HepG2 (cell line): ENCODE results near the gene AFTPH. TPM values are rescaled to one million over a fixed set of nuclear protein-coding genes. Genes with fewer than 3 reads are reported as not detected.
A peak's percentile ranks its signal among the peaks of the same experiment; 100 is the strongest.

Experiments
- AHR ChIP-seq: IDR thresholded peaks from 2 replicates; pipeline ENCODE4 v1.6.1; 2018; ENCODE audit warnings: missing genetic modification reagents, missing compliant biosample characterization
- CAMTA2 ChIP-seq: sonication (generic); formaldehyde crosslinking; IDR thresholded peaks from 2 replicates; pipeline ENCODE4 v1.4.0; 2020; ENCODE audit warnings: mild to moderate bottlenecking, missing genetic modification reagents, borderline replicate concordance
- CENPT ChIP-seq: sonication (generic); formaldehyde crosslinking; IDR thresholded peaks from 2 replicates; pipeline ENCODE4 v1.8.0; 2022; ENCODE audit warnings: low read depth, mild to moderate bottlenecking, moderate library complexity, missing genetic modification reagents
- HNF1B ChIP-seq: sonication (generic); formaldehyde crosslinking; IDR thresholded peaks from 2 replicates; pipeline ENCODE4 v1.5.1; 2020; ENCODE audit warnings: mild to moderate bottlenecking, moderate library complexity, missing genetic modification reagents
- IRF2 ChIP-seq: IDR thresholded peaks from 2 replicates; pipeline ENCODE4 v1.6.1; 2018; ENCODE audit warnings: missing genetic modification reagents, missing compliant biosample characterization
- KAT2B ChIP-seq: fragments of 150-350 bp; IDR thresholded peaks from 2 replicates; pipeline ENCODE4 v1.6.1; 2014; ENCODE audit warnings: low read depth, low read length, borderline replicate concordance
- KLF9 ChIP-seq: IDR thresholded peaks from 2 replicates; pipeline ENCODE4 v1.6.1; 2016; ENCODE audit warnings: low read depth
- MED1 ChIP-seq: sonication (generic); formaldehyde crosslinking; IDR thresholded peaks from 2 replicates; pipeline ENCODE4 v1.4.0; 2020; ENCODE audit warnings: missing genetic modification reagents
- MED8 ChIP-seq: sonication (generic); formaldehyde crosslinking; IDR thresholded peaks from 2 replicates; pipeline ENCODE4 v1.8.1; 2023; ENCODE audit warnings: mild to moderate bottlenecking, missing genetic modification reagents; ENCODE audit not compliant: insufficient replicate concordance
- NFKB2 ChIP-seq: sonication (generic); formaldehyde crosslinking; IDR thresholded peaks from 2 replicates; pipeline ENCODE4 v1.4.0; 2020; ENCODE audit warnings: missing genetic modification reagents, borderline replicate concordance
- NR2F1 ChIP-seq, 2 experiments: fragments of 450-650 bp in 1 of 2; formaldehyde crosslinking in 1 of 2; IDR thresholded peaks; 2 replicates each; pipeline versions ENCODE4 v1.5.0 to v1.6.1; 2016 to 2020; ENCODE audit warnings: mild to moderate bottlenecking in 1 of 2, missing compliant biosample characterization in 1 of 2, missing genetic modification reagents in 1 of 2, moderate library complexity in 1 of 2
- NR2F6 ChIP-seq, 2 experiments: IDR thresholded peaks; 2 replicates each; pipeline ENCODE4 v1.6.1; 2016; ENCODE audit warnings: antibody characterized with exemption in 1 of 2, mild to moderate bottlenecking in 1 of 2
- RBM39 ChIP-seq: fragments of 200-400 bp; formaldehyde crosslinking; IDR thresholded peaks from one replicate; pipeline ENCODE4 v1.6.1; 2018; ENCODE audit warnings: antibody characterized with exemption, mild to moderate bottlenecking, low read depth, low read length; ENCODE audit not compliant: poor library complexity, severe bottlenecking
- SMAD9 ChIP-seq: sonication (generic); formaldehyde crosslinking; IDR thresholded peaks from 2 replicates; pipeline ENCODE4 v1.5.1; 2020; ENCODE audit warnings: mild to moderate bottlenecking, missing genetic modification reagents
- SRF ChIP-seq: IDR thresholded peaks from 2 replicates; pipeline ENCODE4 v1.6.1; 2011; ENCODE audit warnings: mild to moderate bottlenecking, low read depth, low read length, moderate library complexity
- TEAD3 ChIP-seq: optimal IDR thresholded peaks from 2 replicates; pipeline ENCODE3; 2016; ENCODE audit warnings: borderline replicate concordance
- ZMYM4 ChIP-seq: sonication (generic); formaldehyde crosslinking; IDR thresholded peaks from 2 replicates; pipeline ENCODE4 v1.8.1; 2023; ENCODE audit warnings: mild to moderate bottlenecking, missing genetic modification reagents
- ZNF414 ChIP-seq: sonication (generic); formaldehyde crosslinking; IDR thresholded peaks from 2 replicates; pipeline ENCODE4 v1.5.0; 2020; ENCODE audit warnings: missing genetic modification reagents
- ZNF547 ChIP-seq: sonication (generic); formaldehyde crosslinking; IDR thresholded peaks from 2 replicates; pipeline ENCODE4 v1.5.1; 2020; ENCODE audit warnings: mild to moderate bottlenecking, missing genetic modification reagents
- polyA plus RNA-seq, 8 experiments: library from polyadenylated mRNA; depleted of rRNA in 3 of 8; stranded (reverse) in 7 of 8; unstranded in 1 of 8; fragments of >200 nt; fragmentation: Illumina TruSeq in 4 of 8; extraction: Trizol in 4 of 8; gene quantifications; 2 replicates each; pipeline versions ENCODE4 v1.2.1 to v1.2.3, GENCODE V29; 2011 to 2016; ENCODE audit warnings: low read depth in 4 of 8, missing spikeins in 1 of 8, mixed read lengths in 1 of 8; ENCODE audit not compliant: insufficient read depth in 1 of 8
- total RNA-seq, 5 experiments: library from RNA; depleted of rRNA; stranded (reverse); fragments of >200 nt; fragmentation: Illumina TruSeq; extraction: Trizol; gene quantifications; 2 replicates each; pipeline ENCODE4 v1.2.3, GENCODE V29; 2016; ENCODE audit warnings: low read depth in 1 of 5
- TF ChIP-seq, protein P1 (sequence below): sonication (generic); formaldehyde crosslinking; IDR thresholded peaks from 2 replicates; pipeline ENCODE4 v1.4.0; 2020; ENCODE audit warnings: low read depth, mild to moderate bottlenecking, missing genetic modification reagents
- TF ChIP-seq, protein P2 (sequence below): sonication (generic); formaldehyde crosslinking; IDR thresholded peaks from 2 replicates; pipeline ENCODE4 v1.4.0; 2020; ENCODE audit warnings: missing genetic modification reagents
- TF ChIP-seq, protein P3 (sequence below): sonication (generic); formaldehyde crosslinking; IDR thresholded peaks from 2 replicates; pipeline ENCODE4 v1.8.0; 2022; ENCODE audit warnings: missing genetic modification reagents, low read depth, mild to moderate bottlenecking, borderline replicate concordance
- TF ChIP-seq, protein P4 (sequence below): IDR thresholded peaks from 2 replicates; pipeline ENCODE4 v1.6.1; 2016; ENCODE audit warnings: control low read depth

AFTPH gene
- total and polyA plus RNA-seq, 2 of the 13 experiments (the other 11 are each of a cell fraction or from before 2014, with no cell fraction given) = 27.5 to 36.8 TPM

- TF ChIP-seq MED1 (CRISPR knock-in tag) (peak; percentile 27; the same call in 1 of the 2 replicates), CAMTA2 (CRISPR knock-in tag) (no peak), SRF (no peak), HNF1B (CRISPR knock-in tag) (no peak), NR2F6 (IDR thresholded peaks at IDR 0.05) (no peak), NR2F6 (CRISPR knock-in tag; IDR thresholded peaks at IDR 0.05) (0 out of 2 replicates have a peak, but pooled peaks have one; percentile 15), ZNF547 (CRISPR knock-in tag) (no peak), MED8 (CRISPR knock-in tag) (no peak), KLF9 (CRISPR knock-in tag) (no peak), KAT2B (no peak), ZNF414 (no peak), TEAD3 (CRISPR knock-in tag) (peak; percentile 12), RBM39 (no peak), IRF2 (CRISPR knock-in tag) (no peak), NR2F1 (CRISPR knock-in tag; IDR thresholded peaks at IDR 0.05) (no peak), NFKB2 (CRISPR knock-in tag) (no peak), SMAD9 (CRISPR knock-in tag) (no peak), ZMYM4 (CRISPR knock-in tag) (0 out of 2 replicates have a peak, but pooled peaks have one; percentile 11), CENPT (CRISPR knock-in tag) (no peak), AHR (CRISPR knock-in tag) (no peak)
- TF ChIP-seq, protein P1, sequence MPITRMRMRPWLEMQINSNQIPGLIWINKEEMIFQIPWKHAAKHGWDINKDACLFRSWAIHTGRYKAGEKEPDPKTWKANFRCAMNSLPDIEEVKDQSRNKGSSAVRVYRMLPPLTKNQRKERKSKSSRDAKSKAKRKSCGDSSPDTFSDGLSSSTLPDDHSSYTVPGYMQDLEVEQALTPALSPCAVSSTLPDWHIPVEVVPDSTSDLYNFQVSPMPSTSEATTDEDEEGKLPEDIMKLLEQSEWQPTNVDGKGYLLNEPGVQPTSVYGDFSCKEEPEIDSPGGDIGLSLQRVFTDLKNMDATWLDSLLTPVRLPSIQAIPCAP (CRISPR knock-in tag) = no peak
- TF ChIP-seq, protein P2, sequence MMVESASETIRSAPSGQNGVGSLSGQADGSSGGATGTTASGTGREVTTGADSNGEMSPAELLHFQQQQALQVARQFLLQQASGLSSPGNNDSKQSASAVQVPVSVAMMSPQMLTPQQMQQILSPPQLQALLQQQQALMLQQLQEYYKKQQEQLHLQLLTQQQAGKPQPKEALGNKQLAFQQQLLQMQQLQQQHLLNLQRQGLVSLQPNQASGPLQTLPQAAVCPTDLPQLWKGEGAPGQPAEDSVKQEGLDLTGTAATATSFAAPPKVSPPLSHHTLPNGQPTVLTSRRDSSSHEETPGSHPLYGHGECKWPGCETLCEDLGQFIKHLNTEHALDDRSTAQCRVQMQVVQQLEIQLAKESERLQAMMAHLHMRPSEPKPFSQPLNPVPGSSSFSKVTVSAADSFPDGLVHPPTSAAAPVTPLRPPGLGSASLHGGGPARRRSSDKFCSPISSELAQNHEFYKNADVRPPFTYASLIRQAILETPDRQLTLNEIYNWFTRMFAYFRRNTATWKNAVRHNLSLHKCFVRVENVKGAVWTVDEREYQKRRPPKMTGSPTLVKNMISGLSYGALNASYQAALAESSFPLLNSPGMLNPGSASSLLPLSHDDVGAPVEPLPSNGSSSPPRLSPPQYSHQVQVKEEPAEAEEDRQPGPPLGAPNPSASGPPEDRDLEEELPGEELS (CRISPR knock-in tag) = peak; percentile 95
- TF ChIP-seq, protein P3, sequence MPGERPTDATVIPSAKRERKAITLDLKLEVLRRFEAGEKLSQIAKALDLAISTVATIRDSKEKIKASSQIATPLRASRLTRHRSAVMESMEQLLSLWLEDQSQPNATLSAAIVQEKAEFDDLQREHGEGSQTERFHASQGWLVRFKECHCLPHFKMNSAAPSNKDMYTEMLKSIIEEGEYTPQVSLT (CRISPR knock-in tag) = no peak
- TF ChIP-seq, protein P4, sequence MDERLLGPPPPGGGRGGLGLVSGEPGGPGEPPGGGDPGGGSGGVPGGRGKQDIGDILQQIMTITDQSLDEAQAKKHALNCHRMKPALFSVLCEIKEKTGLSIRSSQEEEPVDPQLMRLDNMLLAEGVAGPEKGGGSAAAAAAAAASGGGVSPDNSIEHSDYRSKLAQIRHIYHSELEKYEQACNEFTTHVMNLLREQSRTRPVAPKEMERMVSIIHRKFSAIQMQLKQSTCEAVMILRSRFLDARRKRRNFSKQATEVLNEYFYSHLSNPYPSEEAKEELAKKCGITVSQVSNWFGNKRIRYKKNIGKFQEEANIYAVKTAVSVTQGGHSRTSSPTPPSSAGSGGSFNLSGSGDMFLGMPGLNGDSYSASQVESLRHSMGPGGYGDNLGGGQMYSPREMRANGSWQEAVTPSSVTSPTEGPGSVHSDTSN (CRISPR knock-in tag) = no peak
Observed at GRCh38 chr2:64516651-64517510, 7.2 kb upstream of the AFTPH start (continued).
